Activated T-cell treated with anti-CD3 and anti-CD28 coated beads, Interleukin-2, amount 50 U/mL, for 48 hours (primary cell): ENCODE data around the gene DEF6.
A peak's percentile ranks its signal among the peaks of the same experiment; 100 is the strongest.

Source experiments
- DNase-seq, 2 experiments: peaks; one replicate each; pipeline ENCODE4 v3.0.0-alpha.2; 2020

DEF6 gene

GRCh38 chr6:35351422-35351821 is 53.8 kb downstream of the DEF6 start:
- DNase-seq = no peak

DNA sequence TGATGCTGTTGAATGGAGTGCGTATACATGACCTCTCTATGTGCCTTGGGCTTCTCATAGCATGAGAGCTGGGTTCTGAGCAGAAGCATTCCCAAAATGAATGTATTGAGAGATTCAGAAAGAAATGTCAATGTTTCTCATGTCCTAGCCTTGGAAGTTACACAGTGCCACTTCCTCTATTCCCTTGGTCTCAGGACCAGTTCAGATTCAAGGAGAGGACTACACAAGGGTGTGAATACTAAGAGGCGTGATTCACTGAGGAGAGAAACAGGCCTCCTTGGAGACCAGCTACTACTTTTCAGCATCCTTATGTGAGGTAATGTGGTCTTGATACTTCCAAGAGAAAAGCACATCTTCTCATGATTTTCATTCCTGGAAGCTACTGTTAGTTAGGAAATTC is 55.1 kb downstream of the DEF6 start:
- DNase-seq = no peak

- no peak for DNase-seq
Observed at GRCh38 chr6:35354361-35355135, 56.9 kb downstream of the DEF6 start.

DNA sequence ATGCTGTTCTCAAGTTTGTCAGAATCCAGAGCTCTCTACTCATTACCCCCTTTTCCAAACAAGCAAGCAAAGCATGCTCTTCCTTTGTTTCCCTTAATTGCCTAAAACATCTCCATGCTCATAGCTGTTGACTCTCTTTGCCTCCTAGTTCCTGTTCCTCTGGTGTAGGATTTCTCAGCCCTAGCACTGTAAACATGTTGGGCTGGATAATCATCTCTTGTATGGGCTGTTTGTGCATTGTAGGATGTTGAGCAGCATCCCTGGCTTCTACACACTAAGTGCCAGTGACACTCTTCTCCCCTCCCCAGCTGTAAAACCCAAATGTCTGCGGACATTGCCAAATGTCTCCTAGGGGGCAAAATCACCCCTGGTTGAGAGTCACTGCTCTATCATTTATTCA is 58.8 kb downstream of the DEF6 start:
- no peak for DNase-seq

- DNase-seq = no peak
Observed at GRCh38 chr6:35357677-35358076, 60.1 kb downstream of the DEF6 start.

DNA sequence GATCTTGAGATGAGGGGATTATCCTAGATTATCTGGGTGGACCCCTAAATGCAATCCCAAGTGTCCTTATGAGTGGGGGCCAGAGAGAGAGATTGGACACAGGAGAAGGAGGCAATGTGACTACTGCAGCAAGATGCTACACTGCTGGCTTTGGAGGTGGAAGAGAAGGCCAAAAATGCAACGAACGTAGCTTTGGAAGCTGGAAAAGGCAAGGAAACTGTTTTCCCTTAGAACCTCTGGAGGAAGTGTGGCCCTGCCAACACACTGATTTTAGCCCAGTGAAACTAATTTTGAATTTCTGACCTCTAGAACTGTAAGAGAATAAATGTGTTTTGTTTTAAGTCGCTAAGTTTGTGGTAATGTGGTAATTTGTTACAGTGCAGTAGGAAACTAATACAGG is 60.5 kb downstream of the DEF6 start:
- no peak for DNase-seq

DNA sequence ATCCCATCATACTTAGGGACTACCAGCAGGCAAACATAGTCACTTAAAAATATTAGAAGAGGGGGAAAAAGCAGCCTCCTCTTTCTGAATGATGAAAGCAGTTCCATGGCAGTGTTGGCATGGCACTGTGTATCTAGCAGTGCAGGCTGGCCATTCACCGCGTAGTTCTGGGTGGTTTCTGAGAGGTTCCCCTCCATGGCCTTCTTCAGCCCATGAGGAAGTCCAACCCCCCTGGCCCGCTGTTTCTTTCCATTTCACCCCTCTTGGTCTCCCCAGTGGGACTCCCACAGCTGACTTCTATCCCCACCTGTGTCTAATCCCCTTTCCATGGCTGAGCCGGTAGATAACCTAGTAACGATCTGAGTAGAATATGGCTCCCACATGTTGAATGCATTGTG is 61.7 kb downstream of the DEF6 start:
- DNase-seq = no peak

DNA sequence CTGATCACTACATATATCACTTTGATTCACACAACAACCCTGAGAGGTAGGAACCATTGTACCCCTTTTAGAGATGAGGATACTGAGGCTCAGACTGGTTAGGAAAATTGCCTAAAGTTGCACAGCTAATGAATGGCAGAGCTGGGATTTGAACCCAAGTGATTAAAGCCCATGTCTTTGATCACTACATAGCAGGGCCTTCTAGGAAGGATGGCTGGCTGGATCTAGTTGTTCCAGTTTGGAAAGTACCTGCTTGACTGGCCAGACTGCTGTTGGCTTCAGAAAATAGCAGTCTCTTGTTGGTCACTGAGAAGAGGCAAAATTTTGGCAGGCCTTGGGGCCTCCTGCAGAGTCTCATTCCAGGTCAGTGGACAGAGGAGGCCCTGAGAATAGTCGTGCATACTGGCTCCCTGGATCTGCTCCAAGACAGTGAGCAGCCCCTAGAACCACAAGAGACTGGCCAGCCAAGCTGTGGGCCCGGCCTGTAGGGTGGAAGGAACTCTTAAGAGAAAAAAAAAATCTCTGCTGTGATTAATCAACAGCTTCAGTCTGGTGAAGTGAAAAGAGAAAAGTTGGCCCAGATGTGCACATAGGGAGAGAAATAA is 62.2 kb downstream of the DEF6 start:
- no peak for DNase-seq

- no peak for DNase-seq
Observed at GRCh38 chr6:35360349-35361138, 62.9 kb downstream of the DEF6 start.

DNA sequence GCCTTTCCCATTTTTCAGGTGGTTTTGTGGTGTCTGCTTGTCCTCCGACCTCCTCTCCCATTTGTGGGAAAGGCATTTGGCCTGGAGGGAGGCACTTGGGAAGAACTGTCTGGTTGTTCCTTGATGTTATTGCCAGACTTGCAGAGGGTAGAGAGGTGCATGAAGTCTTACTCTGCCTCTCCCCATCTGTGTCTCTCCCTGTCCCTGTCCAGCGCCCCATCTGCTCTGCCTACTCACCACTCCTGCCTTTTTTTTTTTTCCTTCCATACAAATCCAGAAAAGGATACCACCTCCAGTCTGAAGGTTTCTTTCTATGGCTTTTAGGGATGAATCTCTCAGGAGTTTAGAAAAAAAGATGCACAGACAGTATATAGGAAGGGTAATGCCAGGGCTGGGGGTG is 64.6 kb downstream of the DEF6 start:
- DNase-seq = no peak

DNA sequence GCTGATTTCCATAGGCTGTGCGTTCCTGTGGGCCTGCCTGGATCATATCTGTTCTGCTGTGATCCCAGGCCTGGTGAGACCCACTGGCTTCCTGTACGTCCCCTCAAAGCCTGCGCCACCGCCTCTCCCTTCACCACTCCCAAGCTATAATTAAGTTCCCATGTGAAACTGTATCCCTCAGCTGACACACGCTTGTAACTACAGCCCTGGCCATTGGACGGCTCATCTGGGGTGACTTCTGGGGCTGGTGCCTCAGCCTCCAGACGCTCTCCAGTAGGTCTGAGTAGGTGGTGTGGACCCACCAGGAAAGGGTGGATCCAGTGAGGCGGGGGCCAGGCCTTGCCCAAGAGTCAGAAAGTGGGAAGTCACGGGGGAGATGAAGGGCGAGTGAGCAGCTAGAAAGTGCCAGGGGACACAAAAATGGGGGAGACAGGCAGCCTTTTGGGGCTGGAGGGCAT is 65.7 kb downstream of the DEF6 start:
- no peak for DNase-seq

- DNase-seq = no peak
Observed at GRCh38 chr6:35365594-35366203, 68.1 kb downstream of the DEF6 start.

DNA sequence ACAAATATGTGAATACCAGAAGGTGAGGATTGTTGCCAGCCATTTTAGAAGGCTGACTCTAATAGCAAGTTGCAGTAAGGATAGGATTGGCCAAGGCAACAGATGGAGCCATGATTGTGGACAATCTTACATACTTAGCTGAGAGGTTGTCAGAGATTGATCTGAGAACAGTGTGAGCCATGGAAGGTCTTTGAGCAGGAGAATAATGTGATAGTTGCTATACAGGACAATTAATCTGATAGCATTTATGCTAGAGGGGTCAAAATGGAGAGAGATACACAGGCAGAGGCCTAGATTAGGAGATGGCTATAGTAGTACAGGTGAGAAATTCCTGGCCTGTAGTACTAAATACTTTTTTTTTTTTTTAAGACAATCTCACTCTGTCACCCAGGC is 68.6 kb downstream of the DEF6 start:
- no peak for DNase-seq

DNA sequence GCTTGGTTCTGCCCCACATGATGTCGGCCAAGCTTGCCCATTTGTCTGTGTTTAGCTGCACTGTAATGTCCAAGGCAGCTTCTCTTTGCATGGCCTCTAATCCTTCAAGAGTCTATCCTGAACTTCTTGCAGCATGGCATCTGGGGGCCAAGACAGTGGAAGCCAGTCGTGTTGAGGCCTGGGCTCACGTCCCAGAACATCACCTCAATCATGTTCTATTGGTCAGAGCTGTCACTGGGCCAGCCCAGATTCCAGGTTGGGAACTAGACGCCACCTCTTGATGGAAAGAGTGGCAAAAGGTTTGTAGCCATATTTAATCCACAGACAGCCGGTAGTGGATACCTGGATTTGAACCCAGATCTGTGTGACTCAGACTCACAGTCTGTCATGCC is 70.0 kb downstream of the DEF6 start:
- DNase-seq = no peak

DNA sequence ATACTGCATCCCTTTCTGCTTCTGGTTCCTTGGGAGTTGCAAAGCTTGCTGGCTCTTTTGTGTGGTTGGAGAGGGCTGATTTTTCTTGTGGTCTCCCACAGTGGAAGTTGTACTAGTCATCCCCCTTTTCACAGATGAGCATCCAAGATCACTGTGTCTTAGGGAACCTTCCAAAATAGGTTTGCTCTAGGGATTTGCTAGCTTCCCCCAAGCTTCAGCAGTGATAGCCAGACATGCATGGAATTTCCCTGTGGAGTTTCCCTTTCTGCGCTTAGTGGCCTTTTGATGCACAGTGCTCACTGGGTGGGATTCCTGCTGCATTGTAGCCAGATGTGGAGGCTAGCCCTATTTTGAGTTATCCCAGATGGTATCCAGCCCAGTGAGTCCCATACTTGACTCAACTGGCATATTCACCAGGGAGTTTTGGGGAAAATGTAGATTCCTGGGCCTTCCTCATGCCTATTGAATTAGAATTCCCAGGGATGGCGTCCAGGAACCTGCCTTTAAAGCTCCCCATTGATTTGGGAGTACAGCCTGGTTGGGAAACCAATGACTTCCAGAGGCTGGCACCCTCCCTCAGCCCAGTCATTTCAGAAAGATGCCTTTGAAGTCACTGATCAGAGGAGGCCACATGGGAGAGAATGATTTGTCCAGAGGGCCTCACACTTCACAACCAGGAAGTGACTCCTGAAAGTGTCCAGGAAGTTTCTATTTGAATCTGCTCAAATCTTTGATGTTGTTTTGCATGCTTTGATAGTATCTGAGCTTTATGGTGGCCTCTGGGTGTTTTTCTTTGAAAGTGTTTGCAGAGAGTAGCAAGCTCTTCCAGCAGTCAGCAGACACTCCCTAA is 70.6 kb downstream of the DEF6 start:
- DNase-seq = peak; percentile 54 to 56

DNA sequence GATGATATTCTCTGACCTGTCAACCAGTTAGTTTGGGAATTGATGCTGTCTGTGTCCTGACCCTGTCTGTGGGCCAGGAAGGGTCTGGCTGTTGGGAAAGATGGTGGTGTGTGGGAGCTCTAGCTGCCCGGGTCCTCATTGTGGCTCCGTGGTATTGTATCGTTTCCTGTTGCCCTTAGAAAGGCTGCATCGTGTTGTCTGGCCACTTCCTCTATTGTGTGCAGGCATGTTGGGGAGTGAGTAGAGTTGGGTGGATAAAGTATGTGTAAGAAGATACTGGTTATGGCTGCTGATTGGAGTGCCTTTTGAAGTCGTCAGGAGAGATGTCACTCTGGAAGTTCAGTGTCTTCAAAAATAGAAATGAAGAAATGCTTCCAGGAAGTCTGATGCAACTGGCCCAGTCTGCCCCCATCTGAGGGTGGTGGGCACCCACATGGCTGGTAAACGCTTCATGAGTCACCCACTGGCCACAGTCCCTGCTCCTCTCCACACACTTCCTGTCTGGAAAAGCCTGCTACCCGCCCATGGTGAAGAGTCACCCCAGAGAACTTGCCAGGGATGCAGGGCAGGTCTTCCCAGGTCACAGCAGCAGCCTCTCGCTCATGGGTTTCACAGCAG is 72.6 kb downstream of the DEF6 start:
- DNase-seq = peak; percentile 68 to 71

GRCh38 chr6:35370785-35371493 is 73.3 kb downstream of the DEF6 start:
- DNase-seq = no peak
